Measurements from ENCODE around the gene SYT7.
A peak's percentile ranks its signal among the peaks of the same experiment; 100 is the strongest.

Gene SYT7

GRCh38 chr11:61607920-61608599, 27.2 kb upstream of the SYT7 start:
- DNase-seq, result no peak

GRCh38 chr11:61607426-61607825, 26.6 kb upstream of the SYT7 start:
- no peak for DNase-seq

- DNase-seq, result no peak
Observed at GRCh38 chr11:61603667-61604066, 22.8 kb upstream of the SYT7 start.

- DNase-seq, result no peak
Observed at GRCh38 chr11:61602775-61603569, 22.1 kb upstream of the SYT7 start.

GRCh38 chr11:61601512-61601911, 20.6 kb upstream of the SYT7 start:
- no peak for DNase-seq

- DNase-seq, result no peak
Observed at GRCh38 chr11:61599968-61600710, 19.3 kb upstream of the SYT7 start.

- DNase-seq, result no peak
Observed at GRCh38 chr11:61598886-61599868, 18.3 kb upstream of the SYT7 start.

GRCh38 chr11:61598374-61598773, 17.5 kb upstream of the SYT7 start:
- no peak for DNase-seq

GRCh38 chr11:61596990-61597389, 16.1 kb upstream of the SYT7 start:
- no peak for DNase-seq

- no peak for DNase-seq
Observed at GRCh38 chr11:61596542-61596941, 15.7 kb upstream of the SYT7 start.

GRCh38 chr11:61594907-61595257, 14.0 kb upstream of the SYT7 start:
- no peak for DNase-seq

GRCh38 chr11:61593151-61593550, 12.3 kb upstream of the SYT7 start:
- no peak for DNase-seq

- DNase-seq, result no peak
Observed at GRCh38 chr11:61592176-61592575, 11.3 kb upstream of the SYT7 start.

GRCh38 chr11:61589961-61590360, 9.1 kb upstream of the SYT7 start:
- no peak for DNase-seq

- no peak for DNase-seq
Observed at GRCh38 chr11:61588728-61589191, 7.9 kb upstream of the SYT7 start.

- peak; percentile 44 for DNase-seq
Observed at GRCh38 chr11:61587951-61588727, 7.3 kb upstream of the SYT7 start.

- DNase-seq, result no peak
Observed at GRCh38 chr11:61587541-61587941, 6.7 kb upstream of the SYT7 start.

- DNase-seq, result no peak
Observed at GRCh38 chr11:61586792-61587430, 6.0 kb upstream of the SYT7 start.

GRCh38 chr11:61585115-61585514, 4.2 kb upstream of the SYT7 start:
- no peak for DNase-seq

- no peak for DNase-seq
Observed at GRCh38 chr11:61581931-61582330, 1.1 kb upstream of the SYT7 start.

GRCh38 chr11:61580271-61580888, 496 bp downstream of the SYT7 start:
- no peak for DNase-seq

All from activated CD4-positive, alpha-beta T cell treated with anti-CD3 and anti-CD28 coated beads, Interleukin-2, Interleukin-6, amounts not matched to agents 100 ng/mL and 50 ng/mL, durations not matched to agents 16 hours and 8 hours (primary cell).